IMR-90 (cell line): Measurements from ENCODE around the gene ARPC5.

Experiments
- CTCF ChIP-seq: conservative IDR thresholded peaks from 2 replicates; pipeline ENCODE4 v1.5.1; 2012; ENCODE audit warnings: mild to moderate bottlenecking, low read depth, low read length, improper control_type of control experiment
- FOS ChIP-seq: fragments of 150-350 bp; IDR thresholded peaks from 2 replicates; pipeline ENCODE4 v1.6.1; 2016; ENCODE audit warnings: low read depth, low read length
- MXI1 ChIP-seq: IDR thresholded peaks from 2 replicates; pipeline ENCODE4 v1.6.1; 2012; ENCODE audit warnings: low read depth, mild to moderate bottlenecking, low read length, moderate library complexity, borderline replicate concordance
- POLR2A ChIP-seq: IDR thresholded peaks from 2 replicates; pipeline ENCODE4 v1.6.1; 2012; ENCODE audit warnings: mild to moderate bottlenecking, low read depth, low read length
- RAD21 ChIP-seq: IDR thresholded peaks from 2 replicates; pipeline ENCODE4 v1.6.1; 2012; ENCODE audit warnings: low read length, improper control_type of control experiment

GRCh38 chr1:183584147-183584546 is 51.4 kb downstream of the ARPC5 start:
- TF ChIP-seq CTCF (no peak), RAD21 (no peak), MXI1 (no peak), FOS (no peak), POLR2A (no peak)
